GM21390 (cell line): ENCODE results near the gene ZNF132.
A peak's percentile ranks its signal among the peaks of the same experiment; 100 is the strongest.
"Not testable (repeated sequence)": the region's sequence is repeated elsewhere in the genome, so short reads cannot be mapped to it uniquely, and the experiment has no call there.

Source experiments
- ATAC-seq: cut with Tn5 transposase; IDR thresholded peaks from one replicate; pipeline ENCODE4 v1.9.1; 2021; ENCODE audit not compliant: unreplicated experiment

ZNF132 gene

DNA sequence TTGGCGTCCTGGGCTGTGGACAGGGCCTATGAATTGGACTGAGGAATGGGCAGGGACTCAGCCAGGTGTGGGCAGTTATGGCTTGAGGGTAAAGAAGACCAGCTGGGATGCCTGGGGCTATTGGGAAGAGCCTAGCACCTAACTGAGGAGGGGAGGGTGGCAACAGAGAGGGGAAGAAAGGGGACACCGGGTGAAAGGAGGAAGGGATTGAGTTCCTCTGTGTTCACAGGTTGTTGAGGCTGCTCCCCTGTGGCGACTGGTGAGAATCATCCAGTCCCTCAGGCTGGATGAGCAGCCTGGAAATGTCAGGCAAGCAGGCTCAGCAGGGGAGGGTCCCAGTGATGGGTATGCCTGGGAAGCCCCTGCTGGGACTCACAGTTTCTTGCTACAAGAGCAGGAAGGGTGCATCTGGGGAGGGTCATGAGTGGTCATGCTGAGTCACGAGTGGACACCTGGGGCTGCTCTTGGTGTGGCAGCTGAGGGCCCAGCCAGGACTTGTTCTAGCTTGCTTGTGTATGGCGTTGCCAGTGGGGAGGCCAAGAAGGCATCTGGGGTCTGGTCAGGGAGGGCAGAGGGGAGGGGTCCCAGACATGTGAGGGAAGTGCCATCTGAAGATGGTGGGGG is 28.4 kb upstream of the ZNF132 start:
- no peak for ATAC-seq

DNA sequence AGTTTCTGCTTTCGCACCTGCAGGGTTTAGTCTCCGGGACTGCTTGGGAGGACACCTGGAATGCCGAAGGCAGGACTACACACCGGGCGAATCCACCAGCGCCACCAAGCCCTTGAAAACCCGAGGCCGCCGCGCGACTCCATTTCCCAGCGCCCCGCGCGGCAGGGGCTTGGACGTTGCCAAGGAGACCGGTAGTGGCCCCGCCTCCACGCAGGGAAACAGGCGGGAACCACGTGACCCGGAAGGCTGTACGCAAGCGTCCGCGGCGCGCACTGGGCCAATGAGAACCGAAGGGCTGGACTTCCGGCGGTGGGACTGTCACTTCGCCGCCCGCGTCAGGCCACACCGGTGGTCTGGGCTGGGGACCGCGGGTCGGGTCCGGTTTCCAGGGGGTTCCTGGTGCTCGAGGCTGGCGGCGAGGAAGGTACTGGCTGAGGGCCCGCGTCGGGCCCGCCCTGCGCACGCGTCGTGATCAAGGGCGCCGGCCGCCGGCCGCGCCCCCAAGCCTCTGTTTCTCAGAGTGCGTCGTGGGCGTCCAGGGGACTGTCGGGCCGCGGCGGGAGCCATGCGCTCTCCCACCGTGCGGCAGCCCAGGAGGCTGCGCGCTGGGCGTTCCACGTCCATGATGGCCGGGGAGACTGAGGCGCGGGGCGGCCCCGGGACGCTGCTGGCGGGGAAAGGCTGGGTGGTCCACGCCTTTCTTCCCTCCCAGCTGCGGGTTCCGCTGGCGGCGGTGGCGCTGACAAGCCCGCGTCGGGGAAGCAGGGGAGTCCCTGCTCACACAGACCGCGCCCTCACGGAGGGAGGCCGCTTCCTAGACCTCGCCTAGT is 27.0 kb upstream of the ZNF132 start, which contains the start of gene ZNF324:
ZNF324 (plus strand) TSS at position 321 of the 830 bp plus-strand sequence. CDS start 2,106 bp downstream, outside the sequence.
- ATAC-seq, result peak; percentile 89

DNA sequence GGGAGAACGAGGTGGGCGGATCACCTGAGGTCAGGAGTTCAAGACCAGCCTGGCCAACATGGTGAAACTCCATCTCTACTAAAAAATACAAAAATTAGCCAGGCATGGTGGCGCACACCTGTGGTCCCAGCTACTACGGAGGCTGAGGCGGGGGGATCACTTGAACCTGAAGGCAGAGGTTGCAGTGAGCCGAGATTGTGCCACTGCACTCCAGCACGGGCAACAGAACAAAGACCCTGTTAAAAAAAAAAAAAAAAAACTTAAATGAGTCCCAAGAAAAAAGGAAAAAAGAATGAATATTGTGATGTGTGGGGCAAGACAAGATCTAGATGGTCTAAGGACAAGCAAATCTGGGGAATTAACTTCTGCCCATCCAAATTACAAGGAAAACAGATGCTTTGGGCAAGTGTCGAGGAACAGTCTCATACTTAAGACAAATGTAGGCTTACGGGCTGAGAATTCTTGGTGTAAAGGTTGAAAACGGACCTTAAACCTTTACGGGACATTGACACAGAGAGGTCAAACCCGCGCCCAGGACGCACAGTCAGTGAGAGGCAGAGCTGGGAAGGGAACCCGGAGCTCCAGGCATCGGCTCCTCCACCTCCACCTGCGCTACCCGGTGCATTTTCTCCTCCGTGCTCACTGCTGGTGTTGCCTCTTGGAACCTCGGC is 26.3 kb upstream of the ZNF132 start:
- peak; percentile 22 for ATAC-seq

DNA sequence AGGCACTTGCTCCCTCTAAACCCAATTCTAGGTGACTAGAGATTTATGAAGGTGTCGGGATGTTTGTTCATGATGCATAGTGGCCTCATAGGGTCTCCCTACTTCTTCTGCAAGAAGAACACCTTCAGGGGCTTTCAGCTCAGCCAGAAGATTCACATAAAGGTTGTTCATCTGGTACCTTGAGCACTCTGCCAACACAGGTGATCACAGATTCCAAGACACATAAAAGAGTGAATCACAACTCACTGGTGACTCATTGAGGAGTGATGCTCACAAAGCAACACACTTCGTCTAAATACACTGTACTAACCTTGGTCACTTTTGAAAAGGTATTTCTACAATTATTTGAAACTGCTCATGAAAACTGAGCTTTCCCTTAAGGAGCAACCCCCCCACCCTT is 20.1 kb upstream of the ZNF132 start:
- no peak for ATAC-seq

GRCh38 chr19:58456111-58456510 is 16.2 kb upstream of the ZNF132 start:
- ATAC-seq, result no peak

- no peak for ATAC-seq
Measured at GRCh38 chr19:58455306-58455705, 15.4 kb upstream of the ZNF132 start.

DNA sequence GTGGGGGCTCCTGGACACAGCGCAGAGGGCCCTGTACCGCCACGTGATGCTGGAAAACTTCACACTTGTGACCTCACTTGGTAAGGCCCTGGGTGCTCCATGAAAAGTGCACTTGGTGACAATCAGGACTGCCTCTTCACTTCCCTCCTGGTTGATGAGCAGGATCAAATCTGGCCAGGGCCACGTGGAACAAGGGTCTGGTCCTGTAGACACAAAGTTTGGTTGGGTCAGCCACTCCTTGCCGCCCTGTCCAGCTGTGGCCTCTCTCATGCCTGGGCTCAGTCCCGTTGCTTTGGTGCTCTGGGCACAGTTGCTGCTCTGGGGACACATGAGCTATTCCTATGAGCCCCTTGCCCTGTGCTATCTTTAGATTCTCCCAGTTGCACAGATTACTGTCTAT is 13.8 kb upstream of the ZNF132 start:
- ATAC-seq, result no peak

DNA sequence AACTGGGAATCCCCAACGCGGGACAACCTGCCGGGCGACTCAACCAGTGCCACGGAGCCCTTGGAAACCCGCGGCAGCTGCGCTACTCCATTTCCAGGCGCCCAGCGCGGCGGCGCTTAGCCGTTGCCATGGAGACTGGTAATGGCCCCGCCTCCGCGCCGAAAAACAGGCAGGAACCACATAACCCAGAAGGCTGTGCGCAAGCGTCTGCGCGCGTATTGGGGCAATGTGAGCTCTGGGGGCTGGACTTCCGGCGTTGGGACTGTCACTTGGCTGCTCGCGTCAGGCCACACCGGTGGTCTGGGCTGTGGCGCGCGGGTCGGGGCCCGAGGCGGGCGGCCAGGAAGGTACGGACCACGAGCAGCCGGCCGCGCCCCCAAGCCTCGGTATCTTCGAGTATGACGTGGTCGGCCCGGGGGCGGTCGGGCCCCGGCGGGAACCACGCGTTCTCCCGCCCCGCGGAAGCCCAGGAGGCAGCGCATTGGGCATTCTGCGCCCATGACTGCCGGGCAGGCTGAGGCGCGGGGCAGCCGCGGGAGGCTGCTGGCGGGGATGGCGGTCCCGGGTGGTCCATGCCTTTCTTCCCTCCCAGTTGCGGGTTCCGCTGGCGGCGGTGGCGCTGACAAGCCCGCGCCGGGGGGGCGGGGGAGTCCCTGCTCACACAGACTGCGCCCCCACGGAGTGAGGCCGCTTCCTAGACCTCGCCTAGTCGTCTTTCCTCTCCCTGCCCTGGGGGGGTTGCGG is 11.6 kb upstream of the ZNF132 start, which contains the start of gene ZNF324B:
ZNF324B (plus strand) TSS at position 265 of the 744 bp plus-strand sequence. CDS start 2,080 bp downstream, outside the sequence.
- peak; percentile 91 for ATAC-seq

DNA sequence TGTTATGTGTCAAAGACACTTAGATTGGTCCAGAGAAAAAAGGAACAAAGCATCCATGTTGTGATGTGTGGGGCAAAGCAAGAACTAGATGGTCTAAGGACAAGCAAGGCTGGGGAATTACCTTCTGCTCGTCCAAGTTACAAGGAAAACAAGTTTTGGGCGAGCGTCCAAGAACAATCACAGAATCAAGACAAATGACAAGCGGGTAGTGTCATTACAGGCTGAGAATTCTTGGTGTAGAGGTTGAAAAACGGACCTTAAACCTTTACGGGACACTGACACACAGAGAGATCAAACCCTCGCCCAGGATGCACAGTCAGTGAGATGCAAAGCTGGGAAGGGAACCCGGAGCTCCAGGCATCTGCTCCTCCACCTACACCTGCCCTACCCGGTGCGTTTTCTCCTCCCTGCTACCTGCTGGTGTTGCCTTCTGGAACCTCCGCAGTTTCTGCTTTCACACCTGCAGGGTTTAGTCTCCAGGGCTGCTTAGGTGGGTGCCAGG is 11.0 kb upstream of the ZNF132 start:
- no peak for ATAC-seq

- not testable (repeated sequence) for ATAC-seq
Measured at GRCh38 chr19:58449980-58450379, 10.0 kb upstream of the ZNF132 start.

DNA sequence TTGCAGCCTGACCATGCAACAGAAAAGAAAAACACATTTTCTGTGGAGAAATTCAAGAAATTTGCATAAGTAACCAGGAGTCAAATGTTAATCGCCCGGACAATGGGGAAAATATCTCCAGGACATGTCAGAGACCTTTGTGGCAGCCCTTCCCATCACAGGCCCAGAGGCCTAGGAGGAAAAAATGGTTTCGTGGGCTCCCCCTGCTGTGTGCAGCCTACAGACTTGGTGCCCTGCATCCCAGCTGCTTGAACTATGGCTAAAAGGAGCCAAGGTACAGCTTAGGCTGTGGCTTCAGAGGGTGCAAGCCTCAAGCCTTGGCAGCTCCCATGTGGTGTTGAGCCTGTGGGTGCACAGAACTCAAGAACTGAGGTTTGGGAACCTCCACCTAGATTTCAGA is 8.9 kb upstream of the ZNF132 start:
- not testable (repeated sequence) for ATAC-seq

GRCh38 chr19:58442986-58443385 is 3.0 kb upstream of the ZNF132 start:
- ATAC-seq, result not testable (repeated sequence)

- no peak for ATAC-seq
Measured at GRCh38 chr19:58440556-58440955, 603 bp upstream of the ZNF132 start.

- ATAC-seq, result no peak
Measured at GRCh38 chr19:58434217-58434616, 5.7 kb downstream of the ZNF132 start.

DNA sequence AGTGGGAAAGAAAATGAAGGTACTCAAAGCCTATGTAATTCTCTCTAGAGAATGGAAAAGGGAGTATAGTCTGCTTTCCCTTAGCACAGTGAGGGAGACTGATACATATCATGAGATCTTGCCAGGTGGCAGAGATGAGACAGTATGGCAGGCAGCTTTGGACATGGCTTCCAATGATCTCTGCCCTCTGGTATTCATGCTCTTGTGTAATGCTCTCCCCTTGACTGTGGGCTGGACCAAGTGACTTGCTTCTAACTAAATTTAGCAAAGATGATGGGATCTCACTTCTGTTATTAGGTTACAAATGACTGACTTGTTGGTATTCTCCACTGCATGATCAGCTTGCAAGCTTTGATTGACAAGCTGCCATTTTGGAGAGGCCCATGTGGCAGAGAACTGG is 10.2 kb downstream of the ZNF132 start:
- no peak for ATAC-seq

GRCh38 chr19:58428617-58429016 is 11.3 kb downstream of the ZNF132 start:
- ATAC-seq, result no peak

DNA sequence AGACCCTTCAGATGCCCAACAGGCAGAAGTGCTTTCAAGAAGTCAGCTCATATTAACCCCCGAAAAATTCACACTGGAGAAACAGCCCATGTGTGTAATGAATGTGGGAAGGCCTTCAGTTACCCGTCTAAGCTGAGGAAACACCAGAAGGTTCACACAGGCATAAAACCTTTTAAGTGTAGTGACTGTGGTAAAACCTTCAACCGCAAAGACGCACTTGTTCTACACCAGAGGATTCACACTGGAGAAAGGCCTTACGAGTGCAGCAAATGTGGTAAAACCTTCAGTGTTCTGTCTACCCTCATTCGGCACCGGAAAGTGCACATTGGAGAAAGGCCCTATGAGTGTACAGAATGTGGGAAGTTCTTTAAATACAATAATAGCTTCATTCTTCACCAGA is 22.9 kb downstream of the ZNF132 start:
- no peak for ATAC-seq

DNA sequence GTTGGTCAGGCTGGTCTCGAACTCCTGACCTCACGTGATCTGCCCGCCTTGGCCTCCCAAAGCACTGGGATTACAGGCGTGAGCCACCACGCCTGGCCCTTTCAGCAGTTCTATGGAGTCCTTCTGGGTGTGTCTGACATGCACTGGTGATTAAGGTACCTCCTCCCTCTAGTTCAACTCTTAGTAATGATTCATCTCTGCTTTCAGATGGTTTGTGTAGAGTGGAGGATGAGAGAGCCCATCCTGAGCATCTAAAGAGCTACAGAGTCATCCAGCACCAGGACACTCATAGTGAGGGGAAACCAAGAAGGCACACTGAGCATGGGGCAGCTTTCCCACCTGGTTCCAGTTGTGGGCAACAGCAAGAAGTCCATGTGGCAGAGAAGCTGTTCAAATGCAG is 23.3 kb downstream of the ZNF132 start:
- no peak for ATAC-seq

- peak; percentile 12 for ATAC-seq
Measured at GRCh38 chr19:58409010-58409790, 30.8 kb downstream of the ZNF132 start.
